ENCODE data around the gene PLSCR3.

DNA sequence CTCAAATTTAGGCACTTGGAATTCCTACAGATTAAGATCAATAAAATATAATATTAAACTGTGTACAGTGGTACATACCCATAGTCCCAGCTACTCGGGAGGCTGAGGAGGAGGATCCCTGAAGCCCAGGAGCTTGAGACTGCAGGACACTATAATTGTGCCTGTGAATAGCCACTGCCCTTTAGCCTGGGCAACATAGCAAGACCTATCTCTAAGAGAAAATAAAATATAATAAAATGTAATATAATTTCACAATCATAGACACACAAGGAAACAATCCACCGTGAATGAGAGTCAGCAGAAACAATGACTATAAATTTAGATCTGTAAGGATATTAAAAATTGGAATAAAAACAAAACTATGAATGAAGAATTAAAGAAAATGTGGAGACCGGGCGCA is 23.5 kb downstream of the PLSCR3 start:
- TF ChIP-seq ZNF8 (CRISPR knock-in tag; IDR thresholded peaks at IDR 0.05) (no peak), ZFP3 (CRISPR knock-in tag; IDR thresholded peaks at IDR 0.05) (no peak), ARNTL (CRISPR knock-in tag; IDR thresholded peaks at IDR 0.05; ENCODE audit: borderline replicate concordance, low read depth) (no peak), ZFP30 (CRISPR knock-in tag; IDR thresholded peaks at IDR 0.05) (no peak), ZNF565 (CRISPR knock-in tag; conservative IDR thresholded peaks at IDR 0.05; ENCODE audit: low read depth) (no peak)
- TF ChIP-seq, protein P1, sequence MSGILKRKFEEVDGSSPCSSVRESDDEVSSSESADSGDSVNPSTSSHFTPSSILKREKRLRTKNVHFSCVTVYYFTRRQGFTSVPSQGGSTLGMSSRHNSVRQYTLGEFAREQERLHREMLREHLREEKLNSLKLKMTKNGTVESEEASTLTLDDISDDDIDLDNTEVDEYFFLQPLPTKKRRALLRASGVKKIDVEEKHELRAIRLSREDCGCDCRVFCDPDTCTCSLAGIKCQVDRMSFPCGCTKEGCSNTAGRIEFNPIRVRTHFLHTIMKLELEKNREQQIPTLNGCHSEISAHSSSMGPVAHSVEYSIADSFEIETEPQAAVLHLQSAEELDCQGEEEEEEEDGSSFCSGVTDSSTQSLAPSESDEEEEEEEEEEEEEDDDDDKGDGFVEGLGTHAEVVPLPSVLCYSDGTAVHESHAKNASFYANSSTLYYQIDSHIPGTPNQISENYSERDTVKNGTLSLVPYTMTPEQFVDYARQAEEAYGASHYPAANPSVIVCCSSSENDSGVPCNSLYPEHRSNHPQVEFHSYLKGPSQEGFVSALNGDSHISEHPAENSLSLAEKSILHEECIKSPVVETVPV (CRISPR knock-in tag; IDR thresholded peaks at IDR 0.05) = no peak
